Left ventricle myocardium inferior (tissue), 1 donor: Measurements from ENCODE around the gene ADARB1. TPM values are rescaled to one million over a fixed set of nuclear protein-coding genes. Genes with fewer than 3 reads are reported as not detected.

Source experiments
- DNase-seq: peaks from one replicate; pipeline ENCODE4 v3.0.0-alpha.2; 2020
- H3K27ac ChIP-seq: fragments of 200-600 bp; replicated peaks from 2 replicates; pipeline ENCODE4 v1.8.0; 2021
- H3K27me3 ChIP-seq: fragments of 200-600 bp; 2 replicates; pipeline ENCODE4 v1.8.0; 2021; ENCODE audit warnings: low read depth
- H3K36me3 ChIP-seq: fragments of 200-600 bp; 2 replicates; pipeline ENCODE4 v1.8.0; 2021
- H3K4me1 ChIP-seq: fragments of 200-600 bp; 2 replicates; pipeline ENCODE4 v1.8.0; 2021
- H3K4me3 ChIP-seq: fragments of 200-600 bp; 2 replicates; pipeline ENCODE4 v1.8.0; 2021; ENCODE audit warnings: mild to moderate bottlenecking, moderate library complexity
- H3K9me3 ChIP-seq: fragments of 200-600 bp; replicated peaks from 2 replicates; pipeline ENCODE4 v1.8.0; 2021
- intact Hi-C: fragments of 100-400 bp; cut with micrococcal nuclease; formaldehyde crosslinking; loops from one replicate; pipeline ENCODE4 v1.11.0; 2022
- total RNA-seq: library from RNA; stranded (reverse); fragmentation: NEBNext Ultra II Directional; extraction: Animal tissue kit (Norgen Biotek cat#: 25700); gene quantifications from one replicate; pipeline ENCODE4 v1.2.1, GENCODE V29; 2021
- TF ChIP-seq, protein P1 (sequence below): fragments of 200-600 bp; IDR thresholded peaks from 2 replicates; pipeline ENCODE4 v1.8.0; 2021; ENCODE audit warnings: antibody characterized with exemption, mild to moderate bottlenecking, borderline replicate concordance
- donor health status: DM: no; HTN: yes; CAD: no; lungs with severe emphysema.

The ADARB1 gene
- total RNA-seq, 1 donor from 2014 or later: 15.5 TPM

DNA sequence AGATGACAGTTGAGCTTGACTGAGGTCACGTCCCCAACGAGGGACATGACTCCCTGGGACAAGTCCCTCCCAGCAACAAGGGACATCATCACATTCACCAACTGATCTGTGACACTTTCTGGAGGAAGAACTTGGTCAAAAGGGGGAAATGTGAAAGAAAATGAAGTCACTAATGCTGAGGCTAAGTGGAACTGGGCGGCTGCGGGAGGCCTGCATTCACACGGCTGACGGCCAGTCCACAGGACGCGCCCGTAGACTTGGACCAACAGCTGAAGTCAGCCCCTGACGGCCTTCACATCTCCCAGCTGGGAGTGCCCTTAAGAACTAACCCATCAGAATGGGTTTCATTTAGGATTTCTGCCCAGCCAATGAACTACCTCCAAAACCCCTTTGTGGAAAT, 186.7 kb downstream of the ADARB1 start:
- peaks cover 23% of the 10 kb centered on the region for H3K4me1 ChIP-seq
- H3K27ac ChIP-seq: no peak overlapping the region
- TF ChIP-seq, protein P1, sequence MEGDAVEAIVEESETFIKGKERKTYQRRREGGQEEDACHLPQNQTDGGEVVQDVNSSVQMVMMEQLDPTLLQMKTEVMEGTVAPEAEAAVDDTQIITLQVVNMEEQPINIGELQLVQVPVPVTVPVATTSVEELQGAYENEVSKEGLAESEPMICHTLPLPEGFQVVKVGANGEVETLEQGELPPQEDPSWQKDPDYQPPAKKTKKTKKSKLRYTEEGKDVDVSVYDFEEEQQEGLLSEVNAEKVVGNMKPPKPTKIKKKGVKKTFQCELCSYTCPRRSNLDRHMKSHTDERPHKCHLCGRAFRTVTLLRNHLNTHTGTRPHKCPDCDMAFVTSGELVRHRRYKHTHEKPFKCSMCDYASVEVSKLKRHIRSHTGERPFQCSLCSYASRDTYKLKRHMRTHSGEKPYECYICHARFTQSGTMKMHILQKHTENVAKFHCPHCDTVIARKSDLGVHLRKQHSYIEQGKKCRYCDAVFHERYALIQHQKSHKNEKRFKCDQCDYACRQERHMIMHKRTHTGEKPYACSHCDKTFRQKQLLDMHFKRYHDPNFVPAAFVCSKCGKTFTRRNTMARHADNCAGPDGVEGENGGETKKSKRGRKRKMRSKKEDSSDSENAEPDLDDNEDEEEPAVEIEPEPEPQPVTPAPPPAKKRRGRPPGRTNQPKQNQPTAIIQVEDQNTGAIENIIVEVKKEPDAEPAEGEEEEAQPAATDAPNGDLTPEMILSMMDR: no peak
- no peaks in the 10 kb centered on the region for H3K9me3 ChIP-seq
- intact Hi-C loops: no loop called here
- peaks cover 34% of the 10 kb centered on the region for H3K36me3 ChIP-seq
- no peak for DNase-seq
- no peak overlapping the region for H3K4me3 ChIP-seq
- peaks cover 25% of the 10 kb centered on the region for H3K27me3 ChIP-seq

DNA sequence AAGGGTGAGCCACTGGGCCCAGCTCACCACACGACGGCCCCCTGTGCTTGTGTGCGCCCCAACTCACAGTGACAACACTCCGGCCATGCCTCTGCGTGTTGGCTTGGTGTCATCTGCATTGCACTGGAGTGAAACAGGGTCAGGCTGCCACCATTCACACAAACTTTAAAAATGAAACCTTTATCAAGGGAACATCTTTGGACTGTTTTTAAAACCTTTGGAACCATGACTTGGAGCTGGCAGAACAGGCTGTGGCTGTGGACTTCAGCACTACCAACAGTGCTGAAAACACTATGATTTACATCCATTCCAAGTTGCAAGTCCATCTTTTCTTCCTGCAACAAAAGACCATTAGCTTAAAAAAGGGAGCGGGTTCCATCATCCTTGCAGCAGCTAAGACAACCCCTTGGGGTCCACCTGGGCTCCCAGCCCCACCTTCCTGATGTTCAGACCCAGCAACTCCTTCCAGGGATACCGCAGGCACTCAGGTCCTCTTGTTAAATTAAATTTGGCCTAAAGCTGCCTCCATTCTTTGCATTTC, 187.7 kb downstream of the ADARB1 start:
- Histone ChIP-seq H3K9me3 (no peaks in the 10 kb centered on the region), H3K36me3 (peaks cover 44% of the 10 kb centered on the region), H3K4me3 (no peak overlapping the region), H3K4me1 (peaks cover 16% of the 10 kb centered on the region), H3K27ac (no peak overlapping the region), H3K27me3 (peaks cover 15% of the 10 kb centered on the region)
- intact Hi-C loops: no loop called here
- TF ChIP-seq, protein P1: no peak
- no peak for DNase-seq

DNA sequence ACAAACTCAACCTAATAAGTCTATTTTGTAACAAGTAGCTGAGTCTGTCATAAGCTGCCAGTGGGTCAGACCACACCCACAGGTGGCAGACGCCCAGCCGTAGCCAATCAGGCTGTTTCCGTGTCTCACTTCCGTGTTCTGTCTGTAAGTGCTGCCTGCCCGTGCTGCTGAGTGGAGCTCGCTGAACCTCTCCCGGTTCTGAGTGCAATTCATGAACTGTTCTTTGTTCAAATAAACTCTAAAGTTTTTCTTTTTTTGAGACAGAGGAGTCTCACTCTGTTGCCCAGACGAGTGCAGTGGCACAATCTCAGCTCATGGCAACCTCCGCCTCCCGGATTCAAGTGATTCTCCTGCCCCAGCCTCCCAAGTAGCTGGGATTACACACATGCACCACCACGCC, 188.2 kb downstream of the ADARB1 start:
- Histone ChIP-seq H3K4me3 (no peak overlapping the region), H3K27ac (no peak overlapping the region), H3K27me3 (peaks cover 10% of the 10 kb centered on the region), H3K36me3 (peaks cover 49% of the 10 kb centered on the region), H3K9me3 (no peaks in the 10 kb centered on the region), H3K4me1 (peaks cover 11% of the 10 kb centered on the region)
- DNase-seq: no peak
- TF ChIP-seq, protein P1: no peak
- intact Hi-C loops: no loop called here

- no peak overlapping the region for H3K4me3 ChIP-seq
- peaks cover 4% of the 10 kb centered on the region for H3K27me3 ChIP-seq
- no peak for DNase-seq
- TF ChIP-seq, protein P1: no peak
- intact Hi-C loops: no loop called here
- peaks cover 54% of the 10 kb centered on the region for H3K36me3 ChIP-seq
- peaks cover 8% of the 10 kb centered on the region for H3K4me1 ChIP-seq
- H3K9me3 ChIP-seq: no peaks in the 10 kb centered on the region
- no peak overlapping the region for H3K27ac ChIP-seq
Observed at GRCh38 chr21:45263534-45263933, 189.2 kb downstream of the ADARB1 start.

GRCh38 chr21:45264146-45264911, 189.9 kb downstream of the ADARB1 start:
- intact Hi-C loops: no loop called here
- Histone ChIP-seq H3K27me3 (no peaks in the 10 kb centered on the region), H3K36me3 (peaks cover 54% of the 10 kb centered on the region), H3K9me3 (no peaks in the 10 kb centered on the region), H3K4me1 (peaks cover 4% of the 10 kb centered on the region), H3K4me3 (no peak overlapping the region), H3K27ac (no peak overlapping the region)
- DNase-seq: no peak
- TF ChIP-seq, protein P1: no peak
